HG03558 (cell line): Measurements from ENCODE around the gene RAPGEF4.

Experiments
- ATAC-seq: cut with Tn5 transposase; IDR thresholded peaks from one replicate; pipeline ENCODE4 v1.9.1; 2021; ENCODE audit warnings: moderate number of reproducible peaks; ENCODE audit not compliant: unreplicated experiment; ENCODE audit errors: extremely low read depth

The RAPGEF4 gene

DNA sequence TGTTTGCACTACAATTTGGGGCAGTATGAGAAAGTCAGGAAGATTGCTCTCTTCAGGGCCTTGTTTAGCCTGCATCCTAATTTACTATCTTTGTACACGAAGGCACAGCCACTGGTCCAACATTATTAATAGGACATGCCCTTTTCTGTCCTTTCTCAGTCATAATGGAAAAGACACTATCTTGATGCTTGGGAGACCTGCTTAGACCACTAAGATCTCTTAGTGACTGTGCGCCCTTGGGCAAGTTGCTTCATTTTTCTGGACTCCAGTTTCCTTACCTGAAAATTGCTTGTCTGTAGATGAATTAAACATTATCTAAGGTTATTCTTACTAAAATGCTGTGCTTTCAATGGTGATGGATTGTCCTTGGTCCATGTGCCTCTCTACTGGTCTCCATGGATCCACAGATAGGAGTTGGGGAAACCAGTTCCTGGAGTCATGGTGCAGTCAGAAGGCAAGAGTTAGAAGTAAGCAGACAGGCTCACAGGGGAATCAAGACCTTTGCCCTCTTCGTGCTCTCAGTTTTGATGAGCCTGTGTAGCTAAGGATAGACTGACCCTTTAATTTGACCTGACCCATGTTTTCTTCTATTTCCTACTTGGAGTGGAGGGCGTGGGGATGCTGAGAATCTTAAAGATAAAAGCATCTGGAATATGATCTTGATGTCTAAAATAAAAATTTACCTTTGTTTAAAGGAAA, 114.0 kb downstream of the RAPGEF4 start:
- ATAC-seq: no peak

DNA sequence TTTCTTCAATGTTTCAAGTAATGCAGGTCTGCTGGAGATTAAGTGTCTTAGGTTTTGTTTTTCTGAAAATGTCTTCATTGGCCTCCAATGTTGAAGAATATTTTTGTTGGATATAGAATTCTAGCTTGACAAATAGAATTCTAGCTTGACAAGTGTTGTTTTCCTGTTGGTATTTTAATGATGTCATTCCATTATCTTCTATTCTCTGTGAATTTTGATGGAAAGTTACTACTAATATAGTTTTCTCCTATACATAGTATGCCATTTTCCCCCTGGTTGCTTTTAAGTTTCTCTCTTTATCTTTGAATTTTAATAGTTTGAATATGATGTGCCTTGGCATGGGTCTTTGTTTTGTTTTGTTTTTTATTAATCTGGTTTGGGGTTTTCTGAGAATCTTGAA, 119.9 kb downstream of the RAPGEF4 start:
- ATAC-seq: no peak

DNA sequence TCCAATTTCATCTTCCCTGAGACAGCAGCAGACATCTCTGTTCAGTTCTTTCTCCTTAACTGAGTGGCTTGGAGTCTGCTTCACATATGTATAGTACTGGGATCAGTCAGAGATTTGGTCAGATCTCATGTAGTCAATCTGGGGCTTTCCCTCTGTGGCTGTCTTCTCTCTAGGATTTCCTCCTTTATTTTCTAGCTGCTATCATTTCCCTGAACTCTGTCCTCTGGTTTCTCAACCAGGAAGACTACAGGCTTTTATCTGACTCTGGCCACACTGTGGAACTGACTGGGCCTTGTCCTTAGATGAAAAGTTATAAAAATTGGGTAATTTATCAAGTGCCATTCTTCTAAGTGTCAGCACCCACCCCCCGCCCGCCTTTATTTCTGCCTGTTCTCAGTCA, 121.0 kb downstream of the RAPGEF4 start:
- ATAC-seq: no peak

DNA sequence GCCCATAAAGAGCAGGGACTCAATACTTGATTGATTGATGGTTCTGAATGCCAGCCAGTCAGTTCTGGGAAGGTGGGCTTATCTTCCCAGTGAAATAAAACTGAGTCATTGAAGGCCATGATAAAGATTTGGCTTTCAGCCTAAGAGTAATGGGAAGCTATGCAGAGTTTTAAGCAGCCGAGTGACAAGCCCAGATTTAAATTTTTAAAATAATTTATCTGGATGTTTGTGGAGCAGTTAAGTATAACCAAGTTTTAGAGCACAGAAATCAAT, 122.8 kb downstream of the RAPGEF4 start:
- no peak for ATAC-seq

DNA sequence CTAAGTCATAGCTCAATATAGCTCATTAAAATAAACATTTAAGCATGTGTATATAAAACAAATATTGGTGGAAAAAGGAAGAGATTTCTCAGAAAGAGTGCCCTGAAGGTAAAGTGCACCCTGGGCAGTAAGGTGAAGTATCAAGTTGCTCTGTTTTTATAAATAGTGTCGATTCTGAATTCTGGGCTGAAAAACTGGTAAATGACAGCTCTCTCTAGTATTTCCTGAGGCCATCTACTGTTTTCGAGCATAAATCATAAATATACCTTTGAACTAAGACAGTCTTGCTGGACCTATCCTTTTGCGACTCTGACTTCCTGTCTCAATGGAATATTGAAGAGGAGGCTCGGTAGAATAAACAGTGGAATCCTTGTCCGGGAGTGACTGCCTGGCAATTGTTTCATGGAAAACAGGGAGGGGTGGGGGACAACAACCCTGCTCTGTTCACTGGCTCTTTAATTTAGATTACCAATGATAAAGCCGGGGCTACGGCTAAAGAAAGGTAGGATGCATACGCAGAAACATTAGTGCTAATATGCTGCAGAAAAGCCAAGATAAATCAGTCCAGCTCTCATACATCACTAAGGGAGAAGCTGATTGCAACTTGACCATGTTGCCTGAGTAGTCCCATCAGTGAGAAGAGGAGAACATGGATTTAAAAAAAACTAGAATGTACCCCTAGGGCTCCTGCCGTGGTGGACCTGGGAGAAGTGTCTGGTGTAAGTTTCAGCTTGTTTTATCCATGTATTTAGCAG, 124.1 kb downstream of the RAPGEF4 start:
- ATAC-seq: no peak

GRCh38 chr2:172860336-172860707, 124.7 kb downstream of the RAPGEF4 start:
- ATAC-seq: no peak

- no peak for ATAC-seq
Measured at GRCh38 chr2:172861098-172861497, 125.5 kb downstream of the RAPGEF4 start.

DNA sequence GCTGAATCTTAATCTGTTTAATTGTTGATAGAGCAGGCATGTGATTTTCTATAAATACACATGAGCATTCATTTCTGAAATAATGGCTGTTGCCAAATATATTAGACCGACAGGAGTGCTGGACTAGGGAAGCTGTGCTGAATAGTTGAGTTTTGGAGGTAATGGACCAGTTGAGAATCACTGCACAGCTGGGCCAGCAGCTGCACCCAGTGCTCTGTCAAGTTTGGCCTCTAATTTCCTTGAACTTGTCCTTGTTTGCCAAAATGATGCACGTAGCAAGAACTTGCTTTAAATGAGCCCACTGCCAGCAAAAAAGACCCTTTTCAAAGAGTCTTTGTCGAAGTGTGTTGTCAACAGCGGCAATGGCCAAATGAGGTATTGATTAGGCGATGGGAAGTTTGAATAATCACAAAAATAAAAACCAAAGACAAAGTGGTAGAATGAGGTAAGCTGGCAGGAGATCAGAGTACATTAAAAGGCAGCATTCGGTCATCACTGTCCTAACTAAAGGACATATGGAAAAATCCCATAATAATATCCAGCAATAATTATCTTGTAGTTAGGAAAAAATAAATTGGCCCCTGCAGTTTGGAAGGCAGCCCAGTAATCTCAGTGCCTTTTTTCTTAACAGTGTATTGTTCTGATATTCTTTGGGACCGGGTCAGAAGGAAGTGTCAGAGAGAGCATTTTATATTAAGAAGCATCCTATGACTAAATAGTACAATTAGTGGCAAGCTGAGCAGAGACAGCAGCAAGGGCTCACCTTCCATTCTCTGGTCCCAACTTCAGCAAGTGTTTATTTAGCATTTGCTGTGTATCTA, 126.2 kb downstream of the RAPGEF4 start:
- no peak for ATAC-seq

DNA sequence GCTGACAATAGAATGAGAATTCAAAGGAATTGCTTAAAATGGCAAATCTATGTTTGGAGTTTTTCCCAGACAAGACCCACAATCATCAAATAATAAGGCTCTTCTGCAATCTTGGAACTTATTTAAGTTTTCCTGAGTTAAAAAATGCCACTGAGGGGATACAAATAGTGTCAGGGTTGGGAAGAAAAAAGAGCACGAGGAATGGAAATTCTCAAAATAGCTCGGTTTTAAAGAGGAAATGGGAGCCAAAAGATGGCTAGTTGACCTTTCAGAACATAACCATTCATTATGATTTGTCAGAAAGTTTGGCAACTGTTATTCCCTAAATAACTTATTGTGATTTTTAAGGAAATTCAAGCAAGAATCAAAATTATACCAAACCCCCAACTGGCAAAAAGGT, 127.7 kb downstream of the RAPGEF4 start:
- no peak for ATAC-seq

DNA sequence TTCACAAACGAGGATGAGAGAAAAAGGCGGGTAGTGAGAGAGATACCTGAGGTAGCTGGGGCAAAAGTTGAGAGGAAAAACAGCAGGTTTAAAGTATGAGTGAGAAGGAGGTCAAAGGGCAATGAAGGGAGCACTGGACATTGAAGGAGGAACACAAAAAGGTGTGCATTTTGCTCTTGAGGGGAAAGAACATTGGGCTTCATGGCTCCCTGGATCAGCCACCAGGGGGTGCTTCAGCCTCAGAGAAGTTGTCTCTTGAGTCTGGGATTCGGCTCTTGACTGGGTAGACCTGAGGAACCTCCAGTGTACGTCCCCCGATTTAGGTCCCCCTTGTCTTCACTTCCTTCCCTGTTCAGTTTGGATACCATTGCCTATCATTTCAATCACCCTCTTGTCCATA, 128.5 kb downstream of the RAPGEF4 start:
- ATAC-seq: no peak

DNA sequence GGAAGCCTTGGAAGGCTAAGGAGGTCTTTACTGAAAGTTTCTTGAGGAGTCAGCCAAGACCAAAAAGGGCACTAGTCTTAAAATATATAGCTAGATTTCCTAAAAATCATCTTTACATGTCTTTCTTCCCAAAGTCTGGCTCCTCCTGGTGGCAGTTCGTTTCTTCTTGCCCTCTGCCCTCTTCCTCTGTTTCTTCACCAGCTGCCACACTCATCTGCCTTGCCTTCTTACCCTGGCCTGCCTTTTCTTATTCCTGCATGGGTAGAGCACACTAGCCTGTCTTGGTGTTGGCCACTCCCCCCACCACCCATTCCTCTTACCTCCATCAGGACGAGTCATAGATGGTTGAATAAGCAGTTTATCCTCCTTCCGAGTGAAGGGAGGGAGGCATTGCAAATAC, 129.8 kb downstream of the RAPGEF4 start:
- ATAC-seq: no peak

GRCh38 chr2:172869861-172870260, 134.2 kb downstream of the RAPGEF4 start:
- ATAC-seq: no peak

DNA sequence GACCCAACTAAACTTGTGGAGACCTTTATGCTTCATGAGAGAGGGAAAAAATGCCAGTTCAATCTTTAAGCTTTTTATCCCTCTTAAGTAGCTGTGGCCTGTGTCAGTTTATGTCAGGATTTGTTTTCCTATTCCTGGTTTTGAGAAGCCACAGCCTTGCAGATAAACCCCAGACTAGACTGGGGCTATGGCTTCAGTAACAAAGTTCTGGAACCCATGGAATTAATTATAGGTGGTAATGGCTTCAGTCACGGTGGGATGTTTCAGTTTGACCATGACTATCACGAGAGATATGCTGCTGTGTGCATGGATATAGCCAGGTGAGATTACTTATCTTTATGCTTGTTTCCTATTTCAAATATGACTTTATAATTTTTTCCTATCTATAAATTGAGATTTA, 134.8 kb downstream of the RAPGEF4 start:
- no peak for ATAC-seq

GRCh38 chr2:172877826-172878225, 142.2 kb downstream of the RAPGEF4 start:
- no peak for ATAC-seq

DNA sequence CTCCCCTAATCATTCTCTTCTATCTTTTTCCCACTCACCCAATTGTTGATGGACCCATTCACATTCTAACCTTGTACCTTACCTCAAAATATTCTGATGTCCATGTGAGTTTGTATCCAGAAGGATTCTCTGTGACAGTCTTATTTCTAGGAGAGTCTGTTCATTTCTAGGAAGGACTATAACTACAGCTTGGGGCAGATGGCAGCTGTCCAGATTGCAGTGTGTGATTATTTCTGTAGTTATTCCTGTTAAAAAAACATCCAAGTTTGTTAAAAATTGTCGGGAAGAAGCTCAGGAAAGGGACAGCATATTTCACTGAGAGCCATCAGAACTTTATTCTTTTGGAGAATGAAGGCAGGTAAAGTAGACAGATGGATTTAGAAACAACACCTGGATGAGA, 142.6 kb downstream of the RAPGEF4 start:
- ATAC-seq: no peak

DNA sequence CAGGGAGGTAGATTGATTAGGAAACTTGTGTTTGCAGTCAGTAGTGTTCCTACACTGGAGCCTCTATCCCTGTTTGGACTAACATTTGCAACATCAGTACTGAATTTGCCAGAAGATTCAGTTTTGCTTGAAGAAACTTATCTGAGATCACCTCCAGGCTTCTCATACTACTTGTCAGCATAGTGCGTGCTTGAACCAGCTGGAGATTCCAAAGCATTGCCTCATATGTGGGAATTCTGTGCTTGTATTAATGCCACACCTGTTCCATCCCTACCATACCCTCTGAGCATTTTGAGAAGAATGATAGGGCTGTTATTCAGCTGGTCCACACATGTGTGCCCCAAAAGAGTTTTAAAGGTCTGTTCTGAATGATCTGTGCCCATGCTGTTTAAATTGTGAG, 148.7 kb downstream of the RAPGEF4 start:
- ATAC-seq: no peak

DNA sequence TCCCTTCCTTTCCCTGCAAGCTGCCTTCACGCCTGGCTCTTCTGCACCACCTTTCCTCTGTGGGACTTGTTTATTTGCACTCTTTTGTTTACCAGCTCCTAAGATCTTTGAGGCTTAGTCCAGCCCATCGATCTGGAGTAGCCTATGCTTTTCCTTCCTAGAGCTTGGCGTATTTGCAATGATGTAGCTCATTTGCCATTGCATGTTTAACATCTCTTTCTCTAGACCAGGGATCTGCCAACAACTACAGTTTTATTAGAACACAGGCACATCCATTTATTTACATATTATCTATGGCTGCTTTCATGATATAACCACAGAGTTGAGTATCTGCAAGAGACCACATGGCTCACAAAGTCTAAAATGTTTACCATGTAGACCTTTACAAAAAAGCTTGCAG, 150.4 kb downstream of the RAPGEF4 start:
- no peak for ATAC-seq

- no peak for ATAC-seq
Measured at GRCh38 chr2:172887280-172887679, 151.6 kb downstream of the RAPGEF4 start.

DNA sequence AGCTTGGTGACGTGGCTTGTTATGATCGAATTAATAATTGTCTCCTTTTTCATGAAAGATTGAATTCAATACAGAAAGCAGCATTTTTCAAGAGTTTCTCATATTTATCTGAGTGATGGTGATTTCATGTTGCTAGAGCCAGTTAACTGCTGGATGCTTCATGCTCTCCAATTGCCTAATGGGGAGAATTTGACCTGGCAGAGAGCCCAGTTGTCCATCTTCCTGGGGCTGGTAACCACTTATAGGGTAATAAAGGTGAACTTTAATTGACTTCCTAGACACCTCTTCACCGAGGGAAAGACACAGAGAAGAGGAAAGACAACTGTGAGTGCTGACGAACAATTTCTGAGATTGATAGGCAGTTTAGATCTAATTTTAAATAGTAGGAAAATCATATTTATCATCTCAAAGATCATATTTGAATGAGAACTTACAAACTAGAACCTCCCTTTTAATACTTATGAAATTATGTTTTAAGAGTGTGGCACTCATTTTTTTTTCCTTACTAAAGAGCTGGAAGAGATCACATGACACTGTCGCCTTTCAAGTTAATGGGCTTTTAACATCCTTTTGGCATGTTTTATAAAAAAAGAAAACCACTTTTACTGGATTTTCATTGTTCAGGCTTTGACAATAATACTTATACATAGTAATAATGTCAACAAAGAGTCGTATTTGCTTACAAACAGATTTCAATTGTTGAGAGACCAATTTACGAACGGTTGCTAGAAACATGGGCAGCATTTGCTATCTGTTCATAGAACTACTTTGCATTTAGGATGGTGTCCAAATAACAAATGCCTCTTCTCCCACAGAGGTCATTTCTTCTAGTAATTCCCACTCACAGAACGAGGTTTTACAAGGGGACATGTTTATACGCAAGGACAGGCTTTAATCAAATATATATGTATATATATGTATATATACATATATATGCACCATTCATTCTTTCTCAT, 153.3 kb downstream of the RAPGEF4 start:
- ATAC-seq: no peak

GRCh38 chr2:172889768-172890430, 154.3 kb downstream of the RAPGEF4 start:
- ATAC-seq: no peak
